Astrocyte of the spinal cord (primary cell): Measurements from ENCODE around the gene FHIT.
"Not testable (repeated sequence)": the region's sequence is repeated elsewhere in the genome, so short reads cannot be mapped to it uniquely, and the experiment has no call there.

Source experiments
- DNase-seq: peaks from one replicate; pipeline ENCODE4 v3.0.0; 2011; ENCODE audit warnings: low read depth, low spot score
- H3K4me3 ChIP-seq: 2 replicates; pipeline ENCODE4 v1.5.1; 2011; ENCODE audit warnings: low read depth, mild to moderate bottlenecking, low read length, moderate library complexity
- in situ Hi-C: cut with HindIII; loops from 2 replicates; pipeline ENCODE4 v1.10.0; 2017; ENCODE audit warnings: low sequenced_read_pairs
- TF ChIP-seq, protein P1 (sequence below): IDR thresholded peaks from 2 replicates; pipeline ENCODE4 v1.5.1; 2012; ENCODE audit warnings: low read depth, mild to moderate bottlenecking, low read length, inconsistent platforms

FHIT gene

GRCh38 chr3:60674870-60675269 is 576.4 kb downstream of the FHIT start:
- no peak overlapping the region for H3K4me3 ChIP-seq
- in situ Hi-C loops = no loop called here
- TF ChIP-seq, protein P1, sequence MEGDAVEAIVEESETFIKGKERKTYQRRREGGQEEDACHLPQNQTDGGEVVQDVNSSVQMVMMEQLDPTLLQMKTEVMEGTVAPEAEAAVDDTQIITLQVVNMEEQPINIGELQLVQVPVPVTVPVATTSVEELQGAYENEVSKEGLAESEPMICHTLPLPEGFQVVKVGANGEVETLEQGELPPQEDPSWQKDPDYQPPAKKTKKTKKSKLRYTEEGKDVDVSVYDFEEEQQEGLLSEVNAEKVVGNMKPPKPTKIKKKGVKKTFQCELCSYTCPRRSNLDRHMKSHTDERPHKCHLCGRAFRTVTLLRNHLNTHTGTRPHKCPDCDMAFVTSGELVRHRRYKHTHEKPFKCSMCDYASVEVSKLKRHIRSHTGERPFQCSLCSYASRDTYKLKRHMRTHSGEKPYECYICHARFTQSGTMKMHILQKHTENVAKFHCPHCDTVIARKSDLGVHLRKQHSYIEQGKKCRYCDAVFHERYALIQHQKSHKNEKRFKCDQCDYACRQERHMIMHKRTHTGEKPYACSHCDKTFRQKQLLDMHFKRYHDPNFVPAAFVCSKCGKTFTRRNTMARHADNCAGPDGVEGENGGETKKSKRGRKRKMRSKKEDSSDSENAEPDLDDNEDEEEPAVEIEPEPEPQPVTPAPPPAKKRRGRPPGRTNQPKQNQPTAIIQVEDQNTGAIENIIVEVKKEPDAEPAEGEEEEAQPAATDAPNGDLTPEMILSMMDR = no peak
- no peak for DNase-seq

GRCh38 chr3:60673123-60673522 is 578.1 kb downstream of the FHIT start:
- in situ Hi-C loops = no loop called here
- TF ChIP-seq, protein P1 = no peak
- DNase-seq = no peak
- no peak overlapping the region for H3K4me3 ChIP-seq

DNA sequence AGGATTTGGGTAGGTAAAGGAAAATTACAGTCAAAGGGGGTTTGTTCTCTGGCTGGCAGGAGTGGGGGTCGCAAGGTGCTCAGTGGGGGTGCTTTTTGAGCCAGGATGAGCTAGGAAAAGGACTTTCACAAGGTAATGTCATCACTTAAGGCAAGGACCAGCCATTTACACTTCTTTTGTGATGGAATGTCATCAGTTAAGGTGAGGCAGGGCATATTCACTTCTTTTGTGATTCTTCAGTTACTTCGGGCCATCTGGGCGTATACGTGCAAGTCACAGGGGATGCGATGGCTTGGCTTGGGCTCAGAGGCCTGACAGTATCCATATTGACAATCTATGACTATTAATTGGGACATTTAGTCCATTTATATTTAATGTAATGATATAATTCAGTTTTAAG is 578.9 kb downstream of the FHIT start:
- DNase-seq, in situ Hi-C loops, H3K4me3 ChIP-seq: not testable (repeated sequence)

GRCh38 chr3:60669636-60670035 is 581.6 kb downstream of the FHIT start:
- TF ChIP-seq, protein P1 = no peak
- no peak for DNase-seq
- in situ Hi-C loops = no loop called here
- no peak overlapping the region for H3K4me3 ChIP-seq

DNA sequence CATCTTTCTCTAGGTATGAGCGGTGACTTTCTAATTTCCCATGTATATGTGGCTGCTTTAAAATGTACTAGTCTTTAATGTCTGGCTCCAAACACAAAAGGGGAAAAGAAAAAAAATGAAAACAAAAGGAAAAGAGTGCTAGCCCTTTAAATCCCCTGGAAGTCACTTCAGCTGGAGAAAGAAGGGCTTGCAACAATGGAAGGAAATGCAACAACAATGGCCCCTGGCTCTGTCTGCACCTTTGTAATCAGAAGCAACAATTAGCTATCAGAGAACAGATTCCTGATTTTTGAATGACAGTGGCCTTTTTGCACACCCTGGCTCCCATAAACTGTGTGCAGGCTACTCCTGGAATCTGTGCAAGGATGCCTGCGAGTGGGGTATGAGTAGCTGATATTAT is 591.2 kb downstream of the FHIT start:
- TF ChIP-seq, protein P1 = no peak
- H3K4me3 ChIP-seq = no peak overlapping the region
- in situ Hi-C loops = no loop called here
- no peak for DNase-seq

- in situ Hi-C loops = no loop called here
- TF ChIP-seq, protein P1 = no peak
- no peak for DNase-seq
- no peak overlapping the region for H3K4me3 ChIP-seq
These were observed 592.2 kb downstream of the FHIT start for GRCh38 chr3:60659098-60659497.

DNA sequence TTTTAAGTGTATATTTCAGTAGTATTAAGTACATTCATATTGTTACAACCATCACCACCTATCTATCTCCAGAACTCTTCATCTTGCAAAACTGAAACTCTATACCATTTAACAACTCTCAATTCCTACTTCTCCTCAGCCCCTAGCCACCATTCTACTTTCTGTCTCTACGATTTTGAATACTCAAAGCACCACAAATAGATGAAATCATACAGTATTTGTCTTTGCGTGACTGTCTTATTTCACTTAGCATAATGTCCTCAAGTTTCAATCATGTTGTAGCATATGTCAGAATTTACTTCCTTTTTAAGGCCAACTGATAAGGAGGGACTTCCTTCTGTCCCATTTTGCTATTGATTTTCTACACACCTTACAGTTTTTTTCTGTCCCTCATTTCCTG is 593.3 kb downstream of the FHIT start:
- TF ChIP-seq, protein P1 = no peak
- DNase-seq = no peak
- in situ Hi-C loops = no loop called here
- H3K4me3 ChIP-seq = no peak overlapping the region
